GM21390 (cell line): ENCODE measurements around the gene IRF4.
"Not testable (repeated sequence)": the region's sequence is repeated elsewhere in the genome, so short reads cannot be mapped to it uniquely, and the experiment has no call there.

Experiments
- ATAC-seq: cut with Tn5 transposase; IDR thresholded peaks from one replicate; pipeline ENCODE4 v1.9.1; 2021; ENCODE audit not compliant: unreplicated experiment

Gene IRF4

GRCh38 chr6:412146-412886 is 20.8 kb downstream of the IRF4 start:
- ATAC-seq, result no peak

GRCh38 chr6:414447-414846 is 22.9 kb downstream of the IRF4 start:
- no peak for ATAC-seq

- ATAC-seq, result no peak
Observed at GRCh38 chr6:415087-415486, 23.5 kb downstream of the IRF4 start.

GRCh38 chr6:421211-421610 is 29.7 kb downstream of the IRF4 start:
- ATAC-seq, result no peak

GRCh38 chr6:422433-423054 is 31.0 kb downstream of the IRF4 start:
- peak; percentile 75 for ATAC-seq

- no peak for ATAC-seq
Observed at GRCh38 chr6:423055-423798, 31.7 kb downstream of the IRF4 start.

- ATAC-seq, result no peak
Observed at GRCh38 chr6:423799-424345, 32.3 kb downstream of the IRF4 start.

GRCh38 chr6:424741-425417 is 33.3 kb downstream of the IRF4 start:
- ATAC-seq, result no peak

GRCh38 chr6:425418-425788 is 33.9 kb downstream of the IRF4 start:
- ATAC-seq, result not testable (repeated sequence)

GRCh38 chr6:426198-426738 is 34.7 kb downstream of the IRF4 start:
- not testable (repeated sequence) for ATAC-seq

- no peak for ATAC-seq
Observed at GRCh38 chr6:428047-428603, 36.6 kb downstream of the IRF4 start.

GRCh38 chr6:429515-430121 is 38.1 kb downstream of the IRF4 start:
- no peak for ATAC-seq

GRCh38 chr6:431504-431903 is 40.0 kb downstream of the IRF4 start:
- ATAC-seq, result no peak

- ATAC-seq, result no peak
Observed at GRCh38 chr6:431986-432385, 40.4 kb downstream of the IRF4 start.

- ATAC-seq, result no peak
Observed at GRCh38 chr6:434051-434705, 42.6 kb downstream of the IRF4 start.

GRCh38 chr6:435441-436307 is 44.1 kb downstream of the IRF4 start:
- ATAC-seq, result no peak

- ATAC-seq, result no peak
Observed at GRCh38 chr6:436308-437036, 44.9 kb downstream of the IRF4 start.

- no peak for ATAC-seq
Observed at GRCh38 chr6:437037-437392, 45.5 kb downstream of the IRF4 start.
